Activated B cell treated with CpG ODN at 0.5 μM for 24 hours (primary cell): ENCODE data around the gene CELSR1. TPM values are rescaled to one million over a fixed set of nuclear protein-coding genes. Genes with fewer than 3 reads are reported as not detected.

Experiments
- ATAC-seq: fragments of 200-7000 bp; cut with Tn5 transposase; one replicate; pipeline ENCODE4 v1.10.0; 2021; ENCODE audit warnings: low read depth, mild to moderate bottlenecking, moderate library complexity
- CTCF ChIA-PET: fragments of 350-600 bp; sonication (Branson Sonifier 250); formaldehyde crosslinking; loops from one replicate; lab custom pipeline; 2021; ENCODE audit warnings: antibody characterized with exemption; lab: Charles Lee
- POLR2A ChIA-PET: fragments of 350-600 bp; sonication (Branson Sonifier 250); formaldehyde crosslinking; loops from one replicate; lab custom pipeline; 2021; ENCODE audit warnings: antibody characterized with exemption; lab: Charles Lee
- DNase-seq: peaks from one replicate; pipeline ENCODE4 v3.0.0; 2022
- H3K27ac Mint-ChIP-seq: one replicate; pipeline ENCODE4 v1.8.0; 2020; ENCODE audit warnings: mixed read lengths
- H3K27me3 Mint-ChIP-seq: one replicate; pipeline ENCODE4 v1.8.0; 2021; ENCODE audit warnings: mixed read lengths
- H3K36me3 Mint-ChIP-seq: one replicate; pipeline ENCODE4 v1.8.0; 2021; ENCODE audit warnings: low read depth, mixed read lengths
- H3K4me1 Mint-ChIP-seq: one replicate; pipeline ENCODE4 v1.8.0; 2021; ENCODE audit warnings: mixed read lengths
- H3K4me3 Mint-ChIP-seq: one replicate; pipeline ENCODE4 v1.8.0; 2020; ENCODE audit warnings: mild to moderate bottlenecking, mixed read lengths
- H3K9me3 Mint-ChIP-seq: one replicate; pipeline ENCODE4 v1.8.0; 2020; ENCODE audit warnings: mixed read lengths
- intact Hi-C: fragments of 100-400 bp; cut with micrococcal nuclease; formaldehyde crosslinking; loops from one replicate; pipeline ENCODE4 v1.15.1; 2024
- total RNA-seq: library from RNA; stranded (reverse); gene quantifications from 2 replicates; pipeline ENCODE4 v1.2.3, GENCODE V29; 2022
- TF ChIP-seq, protein P1 (sequence below): fragments of 200-600 bp; IDR thresholded peaks from one replicate; pipeline ENCODE4 v1.8.0; 2022; ENCODE audit warnings: antibody characterized with exemption, mild to moderate bottlenecking

CELSR1 gene, protein sequence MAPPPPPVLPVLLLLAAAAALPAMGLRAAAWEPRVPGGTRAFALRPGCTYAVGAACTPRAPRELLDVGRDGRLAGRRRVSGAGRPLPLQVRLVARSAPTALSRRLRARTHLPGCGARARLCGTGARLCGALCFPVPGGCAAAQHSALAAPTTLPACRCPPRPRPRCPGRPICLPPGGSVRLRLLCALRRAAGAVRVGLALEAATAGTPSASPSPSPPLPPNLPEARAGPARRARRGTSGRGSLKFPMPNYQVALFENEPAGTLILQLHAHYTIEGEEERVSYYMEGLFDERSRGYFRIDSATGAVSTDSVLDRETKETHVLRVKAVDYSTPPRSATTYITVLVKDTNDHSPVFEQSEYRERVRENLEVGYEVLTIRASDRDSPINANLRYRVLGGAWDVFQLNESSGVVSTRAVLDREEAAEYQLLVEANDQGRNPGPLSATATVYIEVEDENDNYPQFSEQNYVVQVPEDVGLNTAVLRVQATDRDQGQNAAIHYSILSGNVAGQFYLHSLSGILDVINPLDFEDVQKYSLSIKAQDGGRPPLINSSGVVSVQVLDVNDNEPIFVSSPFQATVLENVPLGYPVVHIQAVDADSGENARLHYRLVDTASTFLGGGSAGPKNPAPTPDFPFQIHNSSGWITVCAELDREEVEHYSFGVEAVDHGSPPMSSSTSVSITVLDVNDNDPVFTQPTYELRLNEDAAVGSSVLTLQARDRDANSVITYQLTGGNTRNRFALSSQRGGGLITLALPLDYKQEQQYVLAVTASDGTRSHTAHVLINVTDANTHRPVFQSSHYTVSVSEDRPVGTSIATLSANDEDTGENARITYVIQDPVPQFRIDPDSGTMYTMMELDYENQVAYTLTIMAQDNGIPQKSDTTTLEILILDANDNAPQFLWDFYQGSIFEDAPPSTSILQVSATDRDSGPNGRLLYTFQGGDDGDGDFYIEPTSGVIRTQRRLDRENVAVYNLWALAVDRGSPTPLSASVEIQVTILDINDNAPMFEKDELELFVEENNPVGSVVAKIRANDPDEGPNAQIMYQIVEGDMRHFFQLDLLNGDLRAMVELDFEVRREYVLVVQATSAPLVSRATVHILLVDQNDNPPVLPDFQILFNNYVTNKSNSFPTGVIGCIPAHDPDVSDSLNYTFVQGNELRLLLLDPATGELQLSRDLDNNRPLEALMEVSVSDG (N-terminal part only)
- 9.0 and 12.3 TPM in 2 replicates for total RNA-seq

DNA sequence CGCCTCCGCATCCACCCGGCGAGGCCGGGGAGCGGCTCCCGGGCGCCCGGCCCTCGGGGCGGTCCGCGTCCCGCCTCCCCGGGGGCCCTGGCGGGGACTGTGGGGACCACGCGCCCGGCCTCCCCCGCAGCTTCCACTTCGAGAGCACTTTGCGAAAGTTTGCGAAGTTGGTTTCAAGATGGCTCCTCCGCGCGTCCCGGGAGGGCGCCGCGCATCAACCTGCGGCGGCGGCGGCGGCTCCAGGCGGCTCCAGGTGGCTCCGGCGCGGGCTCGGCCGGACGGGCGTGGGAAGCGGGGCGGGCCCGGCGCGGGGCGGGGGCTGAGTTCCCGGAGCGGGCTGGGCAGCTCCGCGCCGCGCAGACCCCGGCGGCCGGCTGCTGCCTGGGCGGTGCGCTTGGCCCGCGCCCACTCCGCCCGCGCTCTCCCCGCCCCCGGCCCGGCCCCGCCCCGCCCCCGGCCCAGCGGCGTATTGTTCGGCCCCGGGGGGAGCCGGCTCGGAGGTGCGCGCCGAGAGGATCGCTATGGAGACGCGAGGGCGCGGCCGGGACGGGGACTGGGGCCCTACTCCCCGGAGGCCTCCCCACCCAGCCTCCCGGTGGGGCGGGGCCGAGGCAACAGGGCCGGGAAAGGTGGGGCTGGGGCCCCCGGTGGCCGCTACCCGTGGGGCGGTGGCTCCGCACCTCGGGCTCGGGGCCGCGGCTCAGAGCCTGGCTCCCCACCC is at the start of gene CELSR1:
CELSR1 (minus strand) TSS at position 396 of the 721 bp plus-strand sequence. CDS start 450 bp downstream, outside the sequence.
- peaks cover 38% of the 10 kb centered on the region for H3K27me3 Mint-ChIP-seq
- DNase-seq: peak; percentile 35

DNA sequence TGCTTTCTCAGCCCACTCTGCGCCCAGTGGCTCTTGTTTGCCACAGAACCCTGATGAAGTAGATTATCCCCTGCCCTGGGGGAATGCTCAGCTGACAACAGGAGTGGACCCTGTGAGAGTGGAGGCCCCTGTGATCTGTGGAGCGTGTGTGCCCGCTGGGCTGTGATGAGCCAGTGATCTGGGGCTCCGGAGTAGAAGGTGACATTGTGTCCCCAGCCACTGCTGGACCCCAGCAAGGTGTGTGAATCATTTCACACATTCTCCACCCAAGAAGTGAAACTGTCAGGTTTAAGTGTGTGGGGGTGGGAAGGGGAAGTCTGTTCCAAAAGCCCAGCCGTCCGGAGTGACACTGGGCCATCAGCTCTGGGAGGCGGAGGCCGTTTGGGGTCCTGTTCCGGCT is 49.6 kb upstream of the CELSR1 start:
- ChIA-PET POLR2A (interaction anchor here (0.6 to 4.3 kb wide), 18 partner anchors 10 to 967 kb away, joined by 3 to 44 read pairs (median 5); partner anchors contain the start of gene TBC1D22A), CTCF (interaction anchor here (2.7 kb wide), 1 partner anchor 24 kb away, joined by 14 read pairs; no protein-coding TSS in a partner anchor)
- H3K36me3 Mint-ChIP-seq: no peaks in the 10 kb centered on the region
- H3K9me3 Mint-ChIP-seq: no peaks in the 10 kb centered on the region
- DNase-seq (no peak), ATAC-seq (peak; percentile 57)
- peaks cover 86% of the 10 kb centered on the region for H3K4me1 Mint-ChIP-seq
- peak overlapping the region; percentile 85 for H3K4me3 Mint-ChIP-seq
- peak overlapping the region; percentile 98 for H3K27ac Mint-ChIP-seq
- no peaks in the 10 kb centered on the region for H3K27me3 Mint-ChIP-seq
- intact Hi-C loops: loop anchor here (1.0 to 2.0 kb wide), 10 partner anchors 8 to 438 kb away; partner anchors contain the start of gene TBC1D22A
- TF ChIP-seq, protein P1, sequence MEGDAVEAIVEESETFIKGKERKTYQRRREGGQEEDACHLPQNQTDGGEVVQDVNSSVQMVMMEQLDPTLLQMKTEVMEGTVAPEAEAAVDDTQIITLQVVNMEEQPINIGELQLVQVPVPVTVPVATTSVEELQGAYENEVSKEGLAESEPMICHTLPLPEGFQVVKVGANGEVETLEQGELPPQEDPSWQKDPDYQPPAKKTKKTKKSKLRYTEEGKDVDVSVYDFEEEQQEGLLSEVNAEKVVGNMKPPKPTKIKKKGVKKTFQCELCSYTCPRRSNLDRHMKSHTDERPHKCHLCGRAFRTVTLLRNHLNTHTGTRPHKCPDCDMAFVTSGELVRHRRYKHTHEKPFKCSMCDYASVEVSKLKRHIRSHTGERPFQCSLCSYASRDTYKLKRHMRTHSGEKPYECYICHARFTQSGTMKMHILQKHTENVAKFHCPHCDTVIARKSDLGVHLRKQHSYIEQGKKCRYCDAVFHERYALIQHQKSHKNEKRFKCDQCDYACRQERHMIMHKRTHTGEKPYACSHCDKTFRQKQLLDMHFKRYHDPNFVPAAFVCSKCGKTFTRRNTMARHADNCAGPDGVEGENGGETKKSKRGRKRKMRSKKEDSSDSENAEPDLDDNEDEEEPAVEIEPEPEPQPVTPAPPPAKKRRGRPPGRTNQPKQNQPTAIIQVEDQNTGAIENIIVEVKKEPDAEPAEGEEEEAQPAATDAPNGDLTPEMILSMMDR: no peak

More for the DNA sequence above, at the start of gene CELSR1:
- Mint-ChIP-seq H3K36me3 (no peaks in the 10 kb centered on the region), H3K27ac (no peak within 1 kb of the TSS), H3K4me3 (peak within 1 kb of the TSS; percentile 55), H3K9me3 (no peaks in the 10 kb centered on the region), H3K4me1 (peaks cover 8% of the 10 kb centered on the region)
- intact Hi-C loops: no loop called here
- TF ChIP-seq, protein P1: no peak
- ChIA-PET CTCF (interaction anchor here (4.5 kb wide), 1 partner anchor 170 kb away, joined by 18 read pairs; no protein-coding TSS in a partner anchor), POLR2A (interaction anchor here (0.6 kb wide), 1 partner anchor 141 kb away, joined by 3 read pairs; no protein-coding TSS in a partner anchor)
- peak; percentile 48 for ATAC-seq

DNA sequence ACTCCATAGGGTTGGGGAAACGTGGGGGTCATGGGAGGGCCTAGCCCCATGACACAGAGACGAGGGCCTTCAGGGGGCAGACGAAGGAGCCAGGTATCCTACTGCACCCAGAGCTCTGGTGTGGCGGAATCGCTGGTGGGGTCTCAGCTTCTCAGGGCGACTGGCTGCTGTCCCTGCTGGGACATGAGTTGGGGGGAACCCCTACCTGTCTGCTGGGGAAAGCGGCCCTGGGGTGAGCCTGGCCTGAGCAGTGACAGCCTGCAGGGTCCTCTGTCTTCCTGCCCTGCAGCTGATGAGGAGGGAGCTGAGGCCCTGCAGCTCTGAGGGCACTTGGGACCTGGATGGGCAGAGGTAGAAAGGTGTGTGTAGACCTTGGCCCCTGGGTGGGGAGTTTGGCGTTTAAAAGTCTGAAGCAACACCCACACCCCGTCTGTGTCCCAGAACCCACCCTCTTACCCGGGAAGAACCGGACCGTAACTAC is 49.2 kb upstream of the CELSR1 start:
- peaks cover 86% of the 10 kb centered on the region for H3K4me1 Mint-ChIP-seq
- DNase-seq (no peak), ATAC-seq (no peak)
- H3K27ac Mint-ChIP-seq: peak overlapping the region; percentile 98
- no peaks in the 10 kb centered on the region for H3K27me3 Mint-ChIP-seq
- TF ChIP-seq, protein P1: no peak
- CTCF ChIA-PET: interaction anchor here (2.7 kb wide), 1 partner anchor 23 kb away, joined by 14 read pairs; no protein-coding TSS in a partner anchor
- no peaks in the 10 kb centered on the region for H3K9me3 Mint-ChIP-seq
- no peaks in the 10 kb centered on the region for H3K36me3 Mint-ChIP-seq
- intact Hi-C loops: loop anchor here (1.0 to 2.0 kb wide), 10 partner anchors 7 to 437 kb away; partner anchors contain the start of gene TBC1D22A
- peak overlapping the region; percentile 85 for H3K4me3 Mint-ChIP-seq
- POLR2A ChIA-PET: interaction anchor here (0.6 to 4.3 kb wide), 12 partner anchors 9 to 967 kb away, joined by 3 to 44 read pairs (median 6); partner anchors contain the start of gene TBC1D22A

DNA sequence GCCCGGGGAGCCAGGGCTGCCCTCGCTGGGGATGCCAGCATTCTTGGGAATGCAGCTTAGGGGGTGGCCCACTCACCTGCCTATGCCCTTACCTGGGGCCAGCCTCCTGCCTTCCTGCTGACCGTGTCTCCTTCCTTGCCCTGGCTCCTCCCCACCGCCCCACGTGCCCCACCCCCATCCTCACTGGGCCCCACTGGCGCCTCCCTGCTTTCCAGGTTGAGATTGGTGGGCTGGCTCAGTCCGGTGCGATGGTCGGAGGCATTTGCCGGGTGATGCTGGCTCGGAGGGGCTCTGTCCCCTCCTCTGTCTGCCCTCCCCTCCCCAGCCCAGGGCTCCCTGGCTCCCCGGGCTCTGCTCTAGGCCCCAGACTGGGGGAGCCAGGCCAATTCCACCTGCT is 48.7 kb upstream of the CELSR1 start:
- no peaks in the 10 kb centered on the region for H3K27me3 Mint-ChIP-seq
- DNase-seq (no peak), ATAC-seq (no peak)
- peaks cover 86% of the 10 kb centered on the region for H3K4me1 Mint-ChIP-seq
- no peaks in the 10 kb centered on the region for H3K36me3 Mint-ChIP-seq
- peak overlapping the region; percentile 98 for H3K27ac Mint-ChIP-seq
- intact Hi-C loops: loop anchor here (2.0 kb wide), 3 partner anchors 149 to 189 kb away; partner anchors contain the start of gene TBC1D22A
- POLR2A ChIA-PET: interaction anchor here (1.0 to 4.3 kb wide), 4 partner anchors 9 to 178 kb away, joined by 3 to 44 read pairs (median 20); partner anchors contain the start of gene TBC1D22A
- H3K4me3 Mint-ChIP-seq: no peak overlapping the region
- no peaks in the 10 kb centered on the region for H3K9me3 Mint-ChIP-seq
- CTCF ChIA-PET: interaction anchor here (2.7 kb wide), 1 partner anchor 23 kb away, joined by 14 read pairs; no protein-coding TSS in a partner anchor
- TF ChIP-seq, protein P1: no peak
